K562 (cell line): ENCODE data around the gene HOXB3. TPM values are rescaled to one million over a fixed set of nuclear protein-coding genes. Genes with fewer than 3 reads are reported as not detected.

ENCODE experiments used
- ATAC-seq: fragments of 200-7000 bp; cut with Tn5 transposase; 3 replicates; pipeline ENCODE4 v1.9.1; 2020; ENCODE audit warnings: moderate library complexity
- BruUV-seq: library from RNA; stranded (reverse); fragments of 400-500 nt; replicated peaks from 2 replicates; lab custom pipeline; 2021; lab: Mats Ljungman, UMichigan
- CTCF ChIA-PET: fragments of 300-600 bp; formaldehyde crosslinking; extraction: SDS; loops from one replicate; lab custom pipeline; 2021; ENCODE audit warnings: low intra/inter-chr PET ratio; lab: Yijun Ruan, JAX
- POLR2A ChIA-PET: fragments of 300-600, 350-650 bp; sonication (Branson Sonifier 250); formaldehyde crosslinking; extraction: SDS; loops from one replicate; lab custom pipeline; 2021; ENCODE audit warnings: antibody characterized with exemption, inconsistent platforms; lab: Yijun Ruan, JAX
- DNase-seq, 4 experiments: peaks; one replicate each; pipeline versions ENCODE4 v3.0.0 to v3.0.0-alpha.2; 2011 to 2018; ENCODE audit warnings: low spot score in 3 of 4, mixed read lengths in 3 of 4; ENCODE audit errors: extremely low read depth in 1 of 4
- FAIRE-seq: peaks from 2 replicates; lab custom pipeline; 2011; peaks lifted over from hg19 to GRCh38; lab: Jason Lieb, UNC
- H2AFZ ChIP-seq: 2 replicates; pipeline ENCODE4 v1.6.0; 2011; ENCODE audit warnings: low read depth, low read length, control low read depth, inconsistent platforms
- H3K27ac ChIP-seq: fragments of 200-600 bp; 3 replicates; pipeline ENCODE4 v1.8.0; 2011; ENCODE audit warnings: low read depth, mild to moderate bottlenecking, control low read depth, inconsistent platforms, low read length, moderate library complexity, mixed read lengths; ENCODE audit errors: extremely low read depth
- H3K27me3 ChIP-seq, 2 experiments: fragments of 300-600 bp in 1 of 2; 2 replicates in 1 of 2; 3 replicates in 1 of 2; pipeline versions ENCODE4 v1.6.0 to v1.8.0; 2011; ENCODE audit warnings: inconsistent platforms in 2 of 2, low read length in 2 of 2, mild to moderate bottlenecking in 1 of 2, mixed read lengths in 1 of 2, moderate library complexity in 1 of 2; ENCODE audit not compliant: control insufficient read depth in 2 of 2, insufficient read depth in 2 of 2
- H3K36me3 ChIP-seq: fragments of 300-600 bp; 3 replicates; pipeline ENCODE4 v1.8.0; 2011; ENCODE audit warnings: mild to moderate bottlenecking, low read length, inconsistent platforms; ENCODE audit not compliant: control insufficient read depth, insufficient read depth
- H3K4me1 ChIP-seq, 2 experiments: fragments of 200-600 bp in 1 of 2; replicated peaks in 1 of 2; 2 replicates in 1 of 2; 3 replicates in 1 of 2; pipeline versions ENCODE4 v1.5.1 to v1.8.0; 2011; ENCODE audit warnings: inconsistent platforms in 2 of 2, low read length in 2 of 2, mild to moderate bottlenecking in 1 of 2, mixed read lengths in 1 of 2, moderate library complexity in 1 of 2; ENCODE audit not compliant: control insufficient read depth in 2 of 2, insufficient read depth in 2 of 2
- H3K4me2 ChIP-seq: 2 replicates; pipeline ENCODE4 v1.6.1; 2011; ENCODE audit warnings: low read length, control low read depth, inconsistent platforms, mixed read lengths; ENCODE audit not compliant: insufficient read depth
- H3K4me3 ChIP-seq: fragments of 200-600 bp; sonication (generic), shearing (Covaris generic); 2 replicates; pipeline ENCODE4 v1.5.1; 2016; ENCODE audit warnings: control low read depth, inconsistent platforms
- H3K79me2 ChIP-seq: fragments of 200-600 bp; 3 replicates; pipeline ENCODE4 v1.8.0; 2011; ENCODE audit warnings: low read length, inconsistent platforms; ENCODE audit not compliant: control insufficient read depth, insufficient read depth
- H3K9ac ChIP-seq, 2 experiments: 2 replicates each; pipeline versions ENCODE4 v1.6.0 to v1.6.1; 2011; ENCODE audit warnings: low read depth in 2 of 2, low read length in 2 of 2, control low read depth in 1 of 2, inconsistent platforms in 1 of 2, mild to moderate bottlenecking in 1 of 2, mixed read lengths in 1 of 2; ENCODE audit not compliant: insufficient read depth in 1 of 2
- H3K9me1 ChIP-seq: one replicate; pipeline ENCODE4 v1.6.0; 2011; ENCODE audit warnings: inconsistent platforms, mild to moderate bottlenecking, low read length, moderate library complexity; ENCODE audit not compliant: control insufficient read depth, insufficient read depth
- H3K9me3 ChIP-seq: replicated peaks from 2 replicates; pipeline ENCODE4 v1.5.1; 2011; ENCODE audit warnings: low read depth, low read length, inconsistent platforms; ENCODE audit not compliant: control insufficient read depth, insufficient read depth
- H4K20me1 ChIP-seq: replicated peaks from 2 replicates; pipeline ENCODE4 v1.6.1; 2011; ENCODE audit warnings: low read length, inconsistent platforms, mixed read lengths; ENCODE audit not compliant: control insufficient read depth, insufficient read depth
- HMG20A ChIP-seq: fragments of 450-650 bp; formaldehyde crosslinking; conservative IDR thresholded peaks from 2 replicates; pipeline ENCODE4 v1.4.0; 2020; ENCODE audit warnings: mild to moderate bottlenecking, mixed read lengths
- LEF1 ChIP-seq: fragments of 450-650 bp; IDR thresholded peaks from 2 replicates; pipeline ENCODE4 v1.6.1; 2016; ENCODE audit warnings: mild to moderate bottlenecking
- NR1H2 ChIP-seq: sonication (generic); formaldehyde crosslinking; IDR thresholded peaks from 2 replicates; pipeline ENCODE4 v1.4.0; 2020; ENCODE audit warnings: mild to moderate bottlenecking, missing genetic modification reagents
- ZSCAN29 ChIP-seq: fragments of 450-650 bp; IDR thresholded peaks from 2 replicates; pipeline ENCODE4 v1.6.1; 2017
- WGBS: fragments of 100-300 bp; shearing (Covaris generic); methylation state at CpG from one replicate; pipeline ENCODE4 v1.1.6; 2016; ENCODE audit warnings: low coverage, mixed read lengths; ENCODE audit not compliant: insufficient coverage; ENCODE audit errors: missing lambda C conversion rate; 5-methylcytosine and 5-hydroxymethylcytosine counted together
- in situ Hi-C: fragments of 300-500 bp; cut with MboI; formaldehyde crosslinking; loops from 4 replicates; pipeline ENCODE4 v1.15.0; 2018; ENCODE audit warnings: inconsistent platforms, mixed read lengths
- intact Hi-C: fragments of 100-400 bp; cut with micrococcal nuclease; formaldehyde crosslinking; loops from 2 replicates; pipeline ENCODE4 v1.14.2; 2022
- polyA plus RNA-seq, 8 experiments: library from polyadenylated mRNA; depleted of rRNA in 4 of 8; stranded (reverse) in 5 of 8; unstranded in 3 of 8; fragments of >200 nt; fragmentation: Nextera tagmentation in 2 of 8; fragmentation: Illumina TruSeq in 1 of 8; extraction: Ambion mirVana in 2 of 8; extraction: Trizol in 1 of 8; gene quantifications; 2 replicates each; pipeline versions ENCODE4 v1.2.1 to v1.2.3, GENCODE V29; 2011 to 2014; ENCODE audit warnings: inconsistent platforms in 1 of 8, missing spikeins in 1 of 8
- total RNA-seq, 7 experiments: library from RNA; depleted of rRNA in 6 of 7; stranded (reverse); fragments of >200 nt in 6 of 7; fragmentation: Illumina TruSeq in 2 of 7; extraction: Trizol in 2 of 7; gene quantifications; 2 replicates each; pipeline versions ENCODE4 v1.2.1 to v1.2.3, GENCODE V29; 2011 to 2021; ENCODE audit warnings: low replicate concordance in 1 of 7
- TF ChIP-seq, protein P1 (sequence below): sonication (generic); formaldehyde crosslinking; IDR thresholded peaks from 2 replicates; pipeline ENCODE4 v1.8.0; 2023; ENCODE audit warnings: mild to moderate bottlenecking, missing genetic modification reagents
- TF ChIP-seq, protein P2 (sequence below): sonication (generic); formaldehyde crosslinking; IDR thresholded peaks from 2 replicates; pipeline ENCODE4 v1.8.1; 2023; ENCODE audit warnings: mild to moderate bottlenecking, missing genetic modification reagents
- TF ChIP-seq, protein P3 (sequence below): fragments of 250-450 bp; sonication (Bioruptor Pico); IDR thresholded peaks from 2 replicates; pipeline ENCODE4 v1.5.0; 2020; ENCODE audit warnings: mild to moderate bottlenecking, borderline replicate concordance
- TF ChIP-seq, protein P4 (sequence below), 2 experiments: IDR thresholded peaks in 1 of 2; conservative IDR thresholded peaks in 1 of 2; 2 replicates each; pipeline ENCODE4 v1.6.1; 2016; ENCODE audit warnings: low read depth in 2 of 2, mild to moderate bottlenecking in 1 of 2, missing compliant biosample characterization in 1 of 2, missing genetic modification characterization in 1 of 2, moderate library complexity in 1 of 2

HOXB3 gene
- total and polyA plus RNA-seq, 9 of the 15 experiments (the other 6 are each of a cell fraction or from before 2014, with no cell fraction given) = 2.4 to 41.3 (median 20.2) TPM

DNA sequence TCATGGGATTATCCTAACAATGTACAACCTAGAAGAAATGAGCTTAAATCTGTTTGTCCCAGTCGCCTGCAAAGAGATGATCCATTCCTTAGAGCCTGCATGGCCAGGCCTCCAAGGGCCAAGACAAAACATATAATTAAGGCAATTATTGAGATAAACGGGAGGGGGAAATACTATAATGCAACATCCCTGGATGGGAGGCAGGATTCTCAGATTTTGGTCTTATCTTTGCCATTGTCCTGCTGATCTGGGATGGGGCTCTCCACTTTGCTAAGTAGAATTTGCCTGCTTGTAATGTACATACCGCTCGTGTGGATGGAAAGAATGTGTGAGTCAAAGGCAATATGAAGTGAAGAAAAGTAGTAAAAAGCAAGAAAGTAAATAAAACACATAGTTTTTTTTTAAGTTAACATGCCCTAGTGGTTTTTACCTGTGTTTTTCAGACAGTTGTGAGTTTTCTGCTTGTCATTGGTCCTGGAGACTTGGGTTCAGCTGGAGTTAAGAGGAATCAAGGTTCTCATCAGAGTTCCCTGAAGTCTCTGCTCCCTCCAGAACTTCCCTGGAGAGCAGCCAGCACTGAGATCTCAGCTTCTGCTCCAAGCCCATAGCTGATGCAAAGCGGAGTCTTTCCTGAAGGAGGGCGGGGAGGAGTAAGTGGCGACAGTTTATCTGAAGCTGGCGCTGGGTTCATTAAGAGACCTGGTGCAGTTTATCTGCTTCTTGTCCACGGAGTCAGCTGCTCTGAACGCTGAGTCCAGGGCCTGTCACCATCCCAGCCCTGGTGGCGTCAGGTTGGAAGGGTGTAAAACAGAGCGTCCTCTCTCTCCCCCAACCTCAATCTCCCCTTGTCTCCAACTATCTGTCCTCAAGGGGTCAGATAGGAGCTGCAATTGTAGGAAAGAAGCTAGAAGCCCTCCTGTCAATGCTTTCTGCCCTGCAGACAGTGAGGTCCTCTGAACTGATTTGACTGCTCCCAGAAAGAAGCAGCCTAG is 89.3 kb downstream of the HOXB3 start (continued):
- TF ChIP-seq, protein P1, sequence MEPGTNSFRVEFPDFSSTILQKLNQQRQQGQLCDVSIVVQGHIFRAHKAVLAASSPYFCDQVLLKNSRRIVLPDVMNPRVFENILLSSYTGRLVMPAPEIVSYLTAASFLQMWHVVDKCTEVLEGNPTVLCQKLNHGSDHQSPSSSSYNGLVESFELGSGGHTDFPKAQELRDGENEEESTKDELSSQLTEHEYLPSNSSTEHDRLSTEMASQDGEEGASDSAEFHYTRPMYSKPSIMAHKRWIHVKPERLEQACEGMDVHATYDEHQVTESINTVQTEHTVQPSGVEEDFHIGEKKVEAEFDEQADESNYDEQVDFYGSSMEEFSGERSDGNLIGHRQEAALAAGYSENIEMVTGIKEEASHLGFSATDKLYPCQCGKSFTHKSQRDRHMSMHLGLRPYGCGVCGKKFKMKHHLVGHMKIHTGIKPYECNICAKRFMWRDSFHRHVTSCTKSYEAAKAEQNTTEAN (CRISPR knock-in tag) = no peak
- TF ChIP-seq, protein P2, sequence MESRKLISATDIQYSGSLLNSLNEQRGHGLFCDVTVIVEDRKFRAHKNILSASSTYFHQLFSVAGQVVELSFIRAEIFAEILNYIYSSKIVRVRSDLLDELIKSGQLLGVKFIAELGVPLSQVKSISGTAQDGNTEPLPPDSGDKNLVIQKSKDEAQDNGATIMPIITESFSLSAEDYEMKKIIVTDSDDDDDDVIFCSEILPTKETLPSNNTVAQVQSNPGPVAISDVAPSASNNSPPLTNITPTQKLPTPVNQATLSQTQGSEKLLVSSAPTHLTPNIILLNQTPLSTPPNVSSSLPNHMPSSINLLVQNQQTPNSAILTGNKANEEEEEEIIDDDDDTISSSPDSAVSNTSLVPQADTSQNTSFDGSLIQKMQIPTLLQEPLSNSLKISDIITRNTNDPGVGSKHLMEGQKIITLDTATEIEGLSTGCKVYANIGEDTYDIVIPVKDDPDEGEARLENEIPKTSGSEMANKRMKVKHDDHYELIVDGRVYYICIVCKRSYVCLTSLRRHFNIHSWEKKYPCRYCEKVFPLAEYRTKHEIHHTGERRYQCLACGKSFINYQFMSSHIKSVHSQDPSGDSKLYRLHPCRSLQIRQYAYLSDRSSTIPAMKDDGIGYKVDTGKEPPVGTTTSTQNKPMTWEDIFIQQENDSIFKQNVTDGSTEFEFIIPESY (CRISPR knock-in tag) = no peak

DNA sequence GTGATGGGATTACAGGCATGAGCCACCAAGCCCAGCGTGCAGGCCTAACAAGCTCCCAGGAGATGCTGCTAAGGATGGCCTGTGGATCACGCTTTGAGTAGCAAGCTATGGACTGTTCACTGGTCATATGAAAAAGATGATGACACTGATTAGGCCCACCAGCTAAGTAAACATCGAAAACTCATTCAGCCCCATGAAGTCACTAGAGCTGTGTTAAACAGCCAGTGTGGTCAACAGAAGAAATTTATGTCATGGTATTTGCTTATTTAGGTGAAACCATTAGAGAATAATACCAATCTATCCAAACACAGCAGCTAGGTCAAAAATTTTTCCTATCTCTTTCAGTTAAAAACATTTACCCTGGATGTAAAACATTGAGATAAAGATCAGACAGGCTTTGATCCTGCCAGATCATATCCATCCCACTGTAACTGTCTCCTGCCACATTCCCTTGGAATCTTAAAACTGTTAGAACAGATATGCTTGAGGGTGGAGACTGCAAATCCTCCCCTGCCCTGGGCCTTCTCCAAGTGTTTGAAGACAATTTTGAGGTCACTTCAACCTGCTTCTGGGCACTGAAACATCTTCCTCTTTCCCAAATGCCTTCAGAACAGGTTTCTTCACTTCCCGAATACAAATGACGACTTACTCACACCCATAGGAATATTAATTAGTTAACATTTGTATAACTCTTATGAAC is 90.2 kb downstream of the HOXB3 start:
- Histone ChIP-seq H3K4me2 (no peak overlapping the region), H3K27me3 (no peaks in the 10 kb centered on the region), H3K4me3 (no peak overlapping the region), H3K9ac (no peak overlapping the region), H3K4me1 (peaks cover 6 to 30% of the 10 kb centered on the region in 2 experiments; a peak in 3 of 5 replicates), H4K20me1 (no peaks in the 10 kb centered on the region), H3K36me3 (no peaks in the 10 kb centered on the region), H3K9me3 (no peaks in the 10 kb centered on the region), H3K79me2 (no peaks in the 10 kb centered on the region), H2AFZ (no peak overlapping the region), H3K9me1 (no peaks in the 10 kb centered on the region), H3K27ac (no peak overlapping the region)
- CTCF ChIA-PET = interaction anchor here (1.0 kb wide), 1 partner anchor 94 kb away, joined by 4 read pairs; no protein-coding TSS in a partner anchor
- FAIRE-seq (no peak), ATAC-seq (no peak), DNase-seq (no peak)
- in situ Hi-C loops (no loop called here), intact Hi-C loops (loop anchor here (2.0 kb wide), 1 partner anchor 49 kb away; no protein-coding TSS in a partner anchor)
- 47% methylated on average over 5 of the region's 5 CpGs for WGBS
- BruUV-seq = no TSS peak
- POLR2A ChIA-PET = interaction anchor here (0.8 to 1.4 kb wide), 2 partner anchors 11 to 34 kb away, joined by 3 to 5 read pairs; no protein-coding TSS in a partner anchor
- TF ChIP-seq ZSCAN29 = no peak
- 0 out of 2 replicates have a peak, but pooled peaks have one; percentile 28 for TF ChIP-seq LEF1
- TF ChIP-seq NR1H2 (CRISPR knock-in tag) = no peak
- TF ChIP-seq, protein P3, sequence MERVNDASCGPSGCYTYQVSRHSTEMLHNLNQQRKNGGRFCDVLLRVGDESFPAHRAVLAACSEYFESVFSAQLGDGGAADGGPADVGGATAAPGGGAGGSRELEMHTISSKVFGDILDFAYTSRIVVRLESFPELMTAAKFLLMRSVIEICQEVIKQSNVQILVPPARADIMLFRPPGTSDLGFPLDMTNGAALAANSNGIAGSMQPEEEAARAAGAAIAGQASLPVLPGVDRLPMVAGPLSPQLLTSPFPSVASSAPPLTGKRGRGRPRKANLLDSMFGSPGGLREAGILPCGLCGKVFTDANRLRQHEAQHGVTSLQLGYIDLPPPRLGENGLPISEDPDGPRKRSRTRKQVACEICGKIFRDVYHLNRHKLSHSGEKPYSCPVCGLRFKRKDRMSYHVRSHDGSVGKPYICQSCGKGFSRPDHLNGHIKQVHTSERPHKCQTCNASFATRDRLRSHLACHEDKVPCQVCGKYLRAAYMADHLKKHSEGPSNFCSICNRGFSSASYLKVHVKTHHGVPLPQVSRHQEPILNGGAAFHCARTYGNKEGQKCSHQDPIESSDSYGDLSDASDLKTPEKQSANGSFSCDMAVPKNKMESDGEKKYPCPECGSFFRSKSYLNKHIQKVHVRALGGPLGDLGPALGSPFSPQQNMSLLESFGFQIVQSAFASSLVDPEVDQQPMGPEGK (CRISPR knock-in tag) = no peak
- TF ChIP-seq, protein P4, sequence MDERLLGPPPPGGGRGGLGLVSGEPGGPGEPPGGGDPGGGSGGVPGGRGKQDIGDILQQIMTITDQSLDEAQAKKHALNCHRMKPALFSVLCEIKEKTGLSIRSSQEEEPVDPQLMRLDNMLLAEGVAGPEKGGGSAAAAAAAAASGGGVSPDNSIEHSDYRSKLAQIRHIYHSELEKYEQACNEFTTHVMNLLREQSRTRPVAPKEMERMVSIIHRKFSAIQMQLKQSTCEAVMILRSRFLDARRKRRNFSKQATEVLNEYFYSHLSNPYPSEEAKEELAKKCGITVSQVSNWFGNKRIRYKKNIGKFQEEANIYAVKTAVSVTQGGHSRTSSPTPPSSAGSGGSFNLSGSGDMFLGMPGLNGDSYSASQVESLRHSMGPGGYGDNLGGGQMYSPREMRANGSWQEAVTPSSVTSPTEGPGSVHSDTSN (CRISPR knock-in tag; IDR thresholded peaks at IDR 0.05; ENCODE audit: low read depth) = no peak
- TF ChIP-seq, protein P4 (tag; conservative IDR thresholded peaks at IDR 0.05; ENCODE audit: low read depth) = 0 out of 2 replicates have a peak, but pooled peaks have one; percentile 12
- no peak for TF ChIP-seq HMG20A (CRISPR knock-in tag)
